Progenitor cell of endocrine pancreas (in vitro differentiated cells): ENCODE data around the gene RNASE11. TPM values are rescaled to one million over a fixed set of nuclear protein-coding genes. Genes with fewer than 3 reads are reported as not detected.

ENCODE experiments used
- DNase-seq: peaks from one replicate; pipeline ENCODE4 v3.0.0; 2021; ENCODE audit warnings: low spot score; ENCODE audit not compliant: unreplicated experiment
- H3K27ac Mint-ChIP-seq: 2 replicates; pipeline ENCODE4 v1.8.0; 2021; ENCODE audit warnings: mild to moderate bottlenecking, moderate library complexity, mixed read lengths
- H3K27me3 Mint-ChIP-seq: 2 replicates; pipeline ENCODE4 v1.8.0; 2021; ENCODE audit warnings: mixed read lengths
- H3K36me3 Mint-ChIP-seq: 2 replicates; pipeline ENCODE4 v1.8.0; 2022; ENCODE audit warnings: mixed read lengths; ENCODE audit not compliant: insufficient read depth
- H3K4me1 Mint-ChIP-seq: 2 replicates; pipeline ENCODE4 v1.8.0; 2021; ENCODE audit warnings: low read depth, mixed read lengths
- H3K4me3 Mint-ChIP-seq: 2 replicates; pipeline ENCODE4 v1.8.0; 2021; ENCODE audit warnings: low read depth, mild to moderate bottlenecking, moderate library complexity, mixed read lengths
- H3K9me3 Mint-ChIP-seq: 2 replicates; pipeline ENCODE4 v1.8.0; 2021; ENCODE audit warnings: low read depth, mixed read lengths
- CTCF ChIP-seq: fragments of 200-600 bp; sonication (generic); IDR thresholded peaks from one replicate; pipeline ENCODE4 v1.5.0; 2021; ENCODE audit warnings: antibody characterized with exemption, mild to moderate bottlenecking; ENCODE audit not compliant: unreplicated experiment
- total RNA-seq: library from RNA; stranded (reverse); gene quantifications from 2 replicates; pipeline ENCODE4 v1.2.1, GENCODE V29; 2021

RNASE11 gene
- total RNA-seq, 1 donor from 2014 or later = not detected

- H3K9me3 Mint-ChIP-seq = no peaks in the 10 kb centered on the region
- TF ChIP-seq CTCF = no peak
- peak overlapping the region; percentile 90 for H3K27ac Mint-ChIP-seq
- H3K4me3 Mint-ChIP-seq = peak overlapping the region; percentile 77
- DNase-seq = no peak
- H3K27me3 Mint-ChIP-seq = peaks cover 89% of the 10 kb centered on the region
- H3K36me3 Mint-ChIP-seq = no peaks in the 10 kb centered on the region
- peaks cover 14% of the 10 kb centered on the region for H3K4me1 Mint-ChIP-seq
These were observed 43.5 kb upstream of the RNASE11 start for GRCh38 chr14:20631023-20631879.

GRCh38 chr14:20630340-20631022, 42.7 kb upstream of the RNASE11 start:
- Mint-ChIP-seq H3K27me3 (peaks cover 89% of the 10 kb centered on the region), H3K36me3 (no peaks in the 10 kb centered on the region), H3K9me3 (no peaks in the 10 kb centered on the region), H3K4me3 (peak overlapping the region; percentile 70), H3K27ac (peak overlapping the region; percentile 90), H3K4me1 (peaks cover 17% of the 10 kb centered on the region)
- DNase-seq = no peak
- TF ChIP-seq CTCF = no peak

- Mint-ChIP-seq H3K4me3 (no peak overlapping the region), H3K9me3 (no peaks in the 10 kb centered on the region), H3K4me1 (peaks cover 22% of the 10 kb centered on the region), H3K27ac (no peak overlapping the region), H3K36me3 (no peaks in the 10 kb centered on the region), H3K27me3 (peaks cover 89% of the 10 kb centered on the region)
- DNase-seq = no peak
- TF ChIP-seq CTCF = no peak
These were observed 40.5 kb upstream of the RNASE11 start for GRCh38 chr14:20628063-20628854.

GRCh38 chr14:20627346-20628027, 39.7 kb upstream of the RNASE11 start:
- TF ChIP-seq CTCF = no peak
- H3K27ac Mint-ChIP-seq = no peak overlapping the region
- no peak overlapping the region for H3K4me3 Mint-ChIP-seq

GRCh38 chr14:20626274-20626673, 38.5 kb upstream of the RNASE11 start:
- Mint-ChIP-seq H3K4me3 (peak overlapping the region; percentile 67), H3K9me3 (no peaks in the 10 kb centered on the region), H3K27ac (no peak overlapping the region), H3K27me3 (peaks cover 91% of the 10 kb centered on the region), H3K4me1 (peaks cover 14% of the 10 kb centered on the region), H3K36me3 (no peaks in the 10 kb centered on the region)
- no peak for DNase-seq
- no peak for TF ChIP-seq CTCF

More at GRCh38 chr14:20627346-20628027, 39.7 kb upstream of the RNASE11 start:
- DNase-seq = no peak
- Mint-ChIP-seq H3K9me3 (no peaks in the 10 kb centered on the region), H3K4me1 (peaks cover 18% of the 10 kb centered on the region), H3K27me3 (peaks cover 89% of the 10 kb centered on the region), H3K36me3 (no peaks in the 10 kb centered on the region)
